Mucosa of rectum (tissue), 2 donors: ENCODE measurements around the gene PTH1R.

Source experiments
- H3K27ac ChIP-seq, 2 donors: one replicate each; pipeline ENCODE4 v1.7.0; 2013; ENCODE audit warnings: inconsistent platforms in 2 of 2, low read depth in 2 of 2, low read length in 2 of 2
- H3K27me3 ChIP-seq, 2 donors: one replicate each; pipeline ENCODE4 v1.7.0; 2013; ENCODE audit warnings: low read length in 2 of 2; ENCODE audit not compliant: control insufficient read depth in 2 of 2, insufficient read depth in 2 of 2
- H3K36me3 ChIP-seq, 2 donors: one replicate each; pipeline ENCODE4 v1.7.0; 2013; ENCODE audit warnings: low read length in 2 of 2; ENCODE audit not compliant: control insufficient read depth in 2 of 2, insufficient read depth in 2 of 2
- H3K4me1 ChIP-seq, 2 donors: one replicate each; pipeline ENCODE4 v1.7.0; 2013; ENCODE audit warnings: low read length in 2 of 2, mild to moderate bottlenecking in 1 of 2; ENCODE audit not compliant: control insufficient read depth in 2 of 2, insufficient read depth in 2 of 2
- H3K4me3 ChIP-seq, 2 donors: one replicate each; pipeline ENCODE4 v1.7.0; 2013; ENCODE audit warnings: low read length in 2 of 2
- H3K9ac ChIP-seq, 2 donors: one replicate each; pipeline ENCODE4 v1.7.0; 2013; ENCODE audit warnings: low read length in 2 of 2, low read depth in 1 of 2, mild to moderate bottlenecking in 1 of 2
- H3K9me3 ChIP-seq, 2 donors: one replicate each; pipeline ENCODE4 v1.7.0; 2013; ENCODE audit warnings: low read length in 2 of 2; ENCODE audit not compliant: control insufficient read depth in 2 of 2
- donor health status: healthy.
- donor health status: Normal muscosa, but diverticular disease.

The PTH1R gene

GRCh38 chr3:46871222-46871621 is 6.3 kb upstream of the PTH1R start:
- Histone ChIP-seq H3K4me1 (peaks cover 4 to 7% of the 10 kb centered on the region in 2 donors), H3K27ac (no peak overlapping the region), H3K4me3 (no peak overlapping the region)

GRCh38 chr3:46873521-46873920 is 4.0 kb upstream of the PTH1R start:
- Histone ChIP-seq H3K27me3 (no peaks in the 10 kb centered on the region), H3K4me3 (no peak overlapping the region), H3K27ac (no peak overlapping the region), H3K36me3 (no peaks in the 10 kb centered on the region), H3K4me1 (no peaks in the 10 kb centered on the region), H3K9me3 (no peaks in the 10 kb centered on the region), H3K9ac (no peak overlapping the region)

More at GRCh38 chr3:46871222-46871621, 6.3 kb upstream of the PTH1R start:
- Histone ChIP-seq H3K36me3 (no peaks in the 10 kb centered on the region), H3K9me3 (no peaks in the 10 kb centered on the region), H3K9ac (no peak overlapping the region), H3K27me3 (no peaks in the 10 kb centered on the region)

- no peaks in the 10 kb centered on the region for H3K4me1 ChIP-seq
- peak overlapping the region; percentile 23 to 32 for H3K27ac ChIP-seq
- H3K9me3 ChIP-seq: no peaks in the 10 kb centered on the region
- H3K27me3 ChIP-seq: no peaks in the 10 kb centered on the region
- H3K9ac ChIP-seq: no peak overlapping the region
- no peaks in the 10 kb centered on the region for H3K36me3 ChIP-seq
- H3K4me3 ChIP-seq: no peak overlapping the region
Measured at GRCh38 chr3:46874430-46874829, 3.1 kb upstream of the PTH1R start.

- H3K36me3 ChIP-seq: no peaks in the 10 kb centered on the region
- peaks cover 3 to 5% of the 10 kb centered on the region in 2 donors for H3K27me3 ChIP-seq
- no peak overlapping the region for H3K27ac ChIP-seq
- H3K4me3 ChIP-seq: no peak overlapping the region
- no peak overlapping the region for H3K9ac ChIP-seq
- H3K9me3 ChIP-seq: no peaks in the 10 kb centered on the region
- no peaks in the 10 kb centered on the region for H3K4me1 ChIP-seq
Measured at GRCh38 chr3:46875560-46875959, 2.0 kb upstream of the PTH1R start.

DNA sequence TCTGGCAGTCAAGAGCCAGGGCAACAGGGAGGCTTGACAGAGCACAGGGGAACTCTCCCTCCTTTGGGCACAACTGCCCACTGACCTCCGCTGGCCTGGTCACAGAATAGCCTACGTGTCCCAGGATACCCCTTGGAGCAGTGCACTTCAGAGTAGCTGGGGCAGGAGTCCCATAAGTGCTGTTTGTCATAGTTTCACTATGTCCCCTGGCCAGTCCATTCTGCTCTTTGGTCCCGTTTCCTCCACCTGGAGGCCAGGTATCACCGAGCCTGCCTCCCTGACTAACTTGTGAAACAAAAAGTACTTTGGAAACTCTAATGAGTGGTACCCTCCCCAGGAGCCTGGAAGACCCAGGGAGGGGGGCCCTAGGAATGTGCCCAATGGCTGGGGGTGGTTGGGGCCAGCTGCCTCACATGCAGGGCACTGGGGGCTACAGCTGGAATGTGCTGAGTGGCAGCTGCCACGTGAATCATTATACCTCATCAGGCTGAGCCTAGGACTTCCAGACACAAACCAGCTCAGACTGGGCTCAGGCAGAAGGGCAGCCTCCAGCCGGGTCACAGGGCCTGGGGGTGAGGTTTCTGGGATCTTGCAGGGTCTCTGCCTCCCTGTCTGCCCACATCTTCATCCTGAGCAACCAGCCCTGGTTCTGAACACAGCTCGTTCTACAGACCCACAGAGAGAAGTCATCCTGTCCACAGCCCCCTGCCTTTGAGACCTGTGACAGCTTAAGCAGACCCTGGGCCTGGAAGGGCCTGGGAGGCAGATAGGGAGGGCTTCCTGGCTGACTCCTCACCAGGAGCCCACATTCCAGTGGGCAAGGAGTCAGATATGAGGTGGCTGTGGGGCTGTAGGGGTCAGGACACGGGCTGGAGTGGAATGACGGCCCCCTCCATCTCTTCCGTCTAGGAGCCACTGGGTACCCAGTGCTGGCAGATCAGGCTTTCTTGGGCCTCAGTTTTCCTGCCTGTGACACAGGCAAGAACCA is 914 bp upstream of the PTH1R start:
- H3K9me3 ChIP-seq: no peaks in the 10 kb centered on the region
- H3K27me3 ChIP-seq: peaks cover 7 to 9% of the 10 kb centered on the region in 2 donors
- H3K4me3 ChIP-seq: no peak overlapping the region
- no peaks in the 10 kb centered on the region for H3K4me1 ChIP-seq
- no peak overlapping the region for H3K9ac ChIP-seq
- H3K27ac ChIP-seq: no peak overlapping the region
- H3K36me3 ChIP-seq: no peaks in the 10 kb centered on the region

- H3K9ac ChIP-seq: no peak overlapping the region
- H3K27me3 ChIP-seq: peaks cover 12 to 18% of the 10 kb centered on the region in 2 donors
- no peak overlapping the region for H3K4me3 ChIP-seq
- H3K27ac ChIP-seq: no peak overlapping the region
- H3K9me3 ChIP-seq: no peaks in the 10 kb centered on the region
- no peaks in the 10 kb centered on the region for H3K4me1 ChIP-seq
- no peaks in the 10 kb centered on the region for H3K36me3 ChIP-seq
Measured at GRCh38 chr3:46878781-46879436, 1.4 kb downstream of the PTH1R start.

DNA sequence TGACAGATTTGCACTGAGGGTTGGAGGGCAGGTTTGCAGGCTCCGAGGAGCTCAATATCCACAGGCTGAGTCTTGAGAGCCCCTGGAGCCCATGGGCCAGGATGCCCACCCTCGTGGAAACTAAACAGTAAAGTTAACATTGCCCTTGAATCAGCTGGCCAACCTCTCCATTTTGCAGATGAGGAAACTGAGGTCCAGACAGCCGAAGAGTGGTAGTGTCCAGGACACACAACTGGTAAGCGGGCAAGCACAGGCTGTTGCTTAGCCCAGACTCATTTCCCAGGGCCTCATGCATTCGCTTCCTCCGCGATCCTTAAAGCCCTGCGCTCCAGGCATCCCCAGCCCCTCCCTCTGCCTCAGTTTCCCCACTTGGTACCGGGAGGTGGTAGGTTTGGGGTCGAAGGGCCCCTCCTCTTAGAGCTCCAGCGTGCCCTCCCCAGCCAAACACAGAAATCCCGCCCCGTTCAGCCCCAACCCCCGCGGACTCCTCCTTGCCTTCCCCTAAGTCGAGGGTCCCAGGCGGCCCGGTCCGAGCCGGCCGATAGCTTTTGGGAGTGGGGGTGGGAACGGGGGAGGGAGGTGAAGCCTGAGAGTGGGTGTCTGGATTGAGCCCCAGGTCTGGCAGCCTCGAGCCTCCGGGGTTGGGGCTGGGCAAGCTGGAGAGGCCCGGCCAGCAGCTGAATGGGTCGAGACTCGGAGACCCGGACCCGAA is 3.5 kb downstream of the PTH1R start:
- Histone ChIP-seq H3K4me1 (no peaks in the 10 kb centered on the region), H3K4me3 (peak overlapping the region in 1 of 2 donors; percentile 35), H3K9ac (no peak overlapping the region), H3K36me3 (no peaks in the 10 kb centered on the region), H3K9me3 (no peaks in the 10 kb centered on the region), H3K27me3 (peaks cover 21 to 32% of the 10 kb centered on the region in 2 donors), H3K27ac (peak overlapping the region in 1 of 2 donors; percentile 52)

DNA sequence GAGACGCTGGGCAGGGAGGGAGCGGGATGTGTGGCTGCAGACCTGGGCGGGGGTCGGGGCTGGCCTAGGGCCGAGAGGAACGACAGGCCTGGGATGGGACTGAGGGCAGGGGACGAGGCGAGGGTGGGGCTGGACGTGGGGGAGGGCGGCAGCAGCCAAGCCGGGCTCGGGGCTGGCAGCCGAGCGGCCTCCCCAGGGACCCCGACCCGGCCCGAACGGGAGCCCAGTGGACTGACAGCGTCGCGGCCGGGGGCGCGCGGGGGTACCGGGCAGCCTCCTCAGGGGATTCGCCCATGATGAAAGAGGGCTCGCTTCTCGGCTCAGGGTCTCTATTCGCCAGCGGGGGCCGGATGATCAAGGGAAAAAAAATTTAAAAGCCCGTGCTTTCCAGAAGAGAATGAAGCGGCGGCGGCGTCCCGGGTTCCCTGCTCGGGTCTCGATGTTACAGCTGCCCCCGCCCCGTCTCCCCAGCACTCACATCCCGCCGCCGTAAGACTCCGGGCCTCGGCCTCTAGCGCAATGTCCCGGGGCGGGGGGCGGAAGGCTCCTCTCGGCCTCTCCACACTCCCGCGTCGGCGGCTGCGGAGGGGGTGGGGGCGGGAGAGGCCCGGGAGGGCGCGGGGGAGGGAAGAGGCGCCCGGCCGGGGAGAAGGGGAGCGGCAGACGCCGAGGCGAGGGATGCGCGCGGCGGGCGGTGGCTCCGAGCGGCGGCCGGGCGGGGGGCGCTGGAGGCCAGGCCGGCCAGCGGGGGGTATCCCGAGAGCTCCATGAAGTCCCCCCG is 4.3 kb downstream of the PTH1R start:
- peak overlapping the region in 1 of 2 donors; percentile 57 for H3K4me3 ChIP-seq
- peak overlapping the region in 1 of 2 donors; percentile 58 for H3K9ac ChIP-seq
- no peaks in the 10 kb centered on the region for H3K36me3 ChIP-seq
- H3K4me1 ChIP-seq: no peaks in the 10 kb centered on the region
- H3K27me3 ChIP-seq: peaks cover 21 to 33% of the 10 kb centered on the region in 2 donors
- H3K9me3 ChIP-seq: no peaks in the 10 kb centered on the region
- H3K27ac ChIP-seq: peak overlapping the region; percentile 7 to 52

DNA sequence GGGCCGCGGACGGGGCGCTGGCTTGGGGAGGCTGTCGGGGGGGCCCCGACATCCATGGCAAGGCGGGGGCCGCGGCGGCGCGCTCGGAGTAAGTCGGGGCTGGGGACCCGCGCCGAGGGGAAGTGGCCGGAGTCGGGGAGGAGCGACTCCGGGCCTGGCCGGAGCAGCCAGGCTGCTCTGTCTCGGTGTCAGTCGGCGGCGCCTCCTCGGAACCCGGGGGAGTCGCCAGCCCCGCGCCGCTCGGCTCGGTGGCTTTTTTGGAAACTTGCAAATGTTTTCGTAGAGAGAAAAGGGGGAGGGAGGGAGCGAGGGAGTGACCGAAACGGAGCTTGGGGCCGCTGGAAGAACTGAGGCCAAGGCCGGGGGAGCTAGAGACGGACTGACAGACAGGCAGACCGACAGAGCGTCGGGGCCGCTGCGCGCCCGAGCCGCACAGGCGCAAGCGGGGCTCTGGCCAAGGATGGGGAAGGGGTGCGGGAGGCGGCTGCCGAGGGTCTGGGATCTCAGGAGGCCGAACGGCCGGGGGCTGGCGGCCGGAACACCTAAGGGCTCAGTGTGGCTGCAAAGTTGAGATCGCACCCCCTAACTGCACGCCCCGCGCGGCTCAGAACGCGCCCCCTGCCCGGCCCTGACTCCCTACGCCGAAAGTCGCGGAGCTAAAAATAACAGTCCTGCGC is 5.0 kb downstream of the PTH1R start:
- peak overlapping the region; percentile 37 to 52 for H3K27ac ChIP-seq
- no peaks in the 10 kb centered on the region for H3K9me3 ChIP-seq
- H3K4me1 ChIP-seq: no peaks in the 10 kb centered on the region
- H3K36me3 ChIP-seq: no peaks in the 10 kb centered on the region
- H3K4me3 ChIP-seq: peak overlapping the region; percentile 57 to 59
- peak overlapping the region in 1 of 2 donors; percentile 58 for H3K9ac ChIP-seq
- peaks cover 21 to 33% of the 10 kb centered on the region in 2 donors for H3K27me3 ChIP-seq
